ENCODE data around the gene DDX55.
A peak's percentile ranks its signal among the peaks of the same experiment; 100 is the strongest.
"Not testable (repeated sequence)": the region's sequence is repeated elsewhere in the genome, so short reads cannot be mapped to it uniquely, and the experiment has no call there.

The DDX55 gene

GRCh38 chr12:123601602-123602489 lies at the start of gene DDX55:
Gene DDX55, plus strand, starts transcription at chr12:123602099. Its CDS starts 50 bp downstream, at chr12:123602149.
- peak; percentile 44 for TF ChIP-seq CTCF (IDR thresholded peaks at IDR 0.05; ENCODE audit: extremely low read depth, insufficient read depth, missing control alignments)
- in situ Hi-C loops (cut with MboI; ENCODE audit: low pct_unique_long_range_greater_than_20kb, low sequenced_read_pairs, unreplicated experiment) = no loop called here
- DNase-seq (ENCODE audit: low spot score) = peak; percentile 89

GRCh38 chr12:123554136-123554535 lies 47.8 kb upstream of the DDX55 start:
- not testable (repeated sequence) for DNase-seq (ENCODE audit: low spot score)

GRCh38 chr12:123554843-123555242 lies 47.1 kb upstream of the DDX55 start:
- in situ Hi-C loops (cut with MboI; ENCODE audit: low pct_unique_long_range_greater_than_20kb, low sequenced_read_pairs, unreplicated experiment) = not testable (repeated sequence)

More at GRCh38 chr12:123554136-123554535, 47.8 kb upstream of the DDX55 start:
- in situ Hi-C loops (cut with MboI; ENCODE audit: low pct_unique_long_range_greater_than_20kb, low sequenced_read_pairs, unreplicated experiment) = not testable (repeated sequence)

GRCh38 chr12:123558487-123558886 lies 43.4 kb upstream of the DDX55 start:
- DNase-seq (ENCODE audit: low spot score); in situ Hi-C loops (cut with MboI; ENCODE audit: low pct_unique_long_range_greater_than_20kb, low sequenced_read_pairs, unreplicated experiment): not testable (repeated sequence)

More at GRCh38 chr12:123554843-123555242, 47.1 kb upstream of the DDX55 start:
- DNase-seq (ENCODE audit: low spot score) = not testable (repeated sequence)

- no peak for TF ChIP-seq CTCF (IDR thresholded peaks at IDR 0.05; ENCODE audit: extremely low read depth, insufficient read depth, missing control alignments)
- in situ Hi-C loops (cut with MboI; ENCODE audit: low pct_unique_long_range_greater_than_20kb, low sequenced_read_pairs, unreplicated experiment) = no loop called here
- no peak for DNase-seq (ENCODE audit: low spot score)
Observed at GRCh38 chr12:123559468-123559867, 42.4 kb upstream of the DDX55 start.

- DNase-seq (ENCODE audit: low spot score) = no peak
- TF ChIP-seq CTCF (IDR thresholded peaks at IDR 0.05; ENCODE audit: extremely low read depth, insufficient read depth, missing control alignments) = no peak
- in situ Hi-C loops (cut with MboI; ENCODE audit: low pct_unique_long_range_greater_than_20kb, low sequenced_read_pairs, unreplicated experiment) = no loop called here
Observed at GRCh38 chr12:123571343-123571813, 30.5 kb upstream of the DDX55 start.

- TF ChIP-seq CTCF (IDR thresholded peaks at IDR 0.05; ENCODE audit: extremely low read depth, insufficient read depth, missing control alignments) = no peak
- in situ Hi-C loops (cut with MboI; ENCODE audit: low pct_unique_long_range_greater_than_20kb, low sequenced_read_pairs, unreplicated experiment) = no loop called here
- no peak for DNase-seq (ENCODE audit: low spot score)
Observed at GRCh38 chr12:123572391-123572790, 29.5 kb upstream of the DDX55 start.

- in situ Hi-C loops (cut with MboI; ENCODE audit: low pct_unique_long_range_greater_than_20kb, low sequenced_read_pairs, unreplicated experiment) = no loop called here
- no peak for TF ChIP-seq CTCF (IDR thresholded peaks at IDR 0.05; ENCODE audit: extremely low read depth, insufficient read depth, missing control alignments)
- no peak for DNase-seq (ENCODE audit: low spot score)
Observed at GRCh38 chr12:123573870-123574269, 28.0 kb upstream of the DDX55 start.
